Lower leg skin (tissue), 4 donors: Measurements from ENCODE around the gene HSPA9. TPM values are rescaled to one million over a fixed set of nuclear protein-coding genes. Genes with fewer than 3 reads are reported as not detected.

Source experiments
- DNase-seq, 2 donors: peaks; one replicate each; pipeline ENCODE4 v3.0.0-alpha.2; 2019; ENCODE audit warnings: low spot score in 2 of 2
- H3K4me3 ChIP-seq: fragments of 200-600 bp; sonication (generic); 2 replicates; pipeline ENCODE4 v1.5.1; 2017; ENCODE audit warnings: mild to moderate bottlenecking, low read depth; ENCODE audit not compliant: poor library complexity, severe bottlenecking
- POLR2A ChIP-seq, 2 donors: fragments of 450-650 bp; IDR thresholded peaks; one replicate each; pipeline ENCODE4 v1.6.1; 2016 to 2017; ENCODE audit warnings: antibody characterized with exemption in 2 of 2, mild to moderate bottlenecking in 1 of 2, moderate library complexity in 1 of 2
- WGBS, 2 donors: methylation state at CpG; one replicate each; pipeline ENCODE4 v1.1.5; 2018; 5-methylcytosine and 5-hydroxymethylcytosine counted together
- intact Hi-C: fragments of 100-400 bp; cut with DNase I; formaldehyde crosslinking; loops from one replicate; pipeline ENCODE4 v1.15.0; 2023; ENCODE audit warnings: low total_unique reads
- total RNA-seq, 4 donors: library from RNA; depleted of rRNA; stranded (reverse); fragments of >200 nt; gene quantifications; one replicate each; pipeline ENCODE4 v1.1.0, GENCODE V29; 2016
- TF ChIP-seq, protein P1 (sequence below), 3 donors: fragments of 450-650 bp; IDR thresholded peaks; one replicate each; pipeline ENCODE4 v1.5.1; 2016; ENCODE audit warnings: antibody characterized with exemption in 3 of 3, mild to moderate bottlenecking in 3 of 3, moderate library complexity in 2 of 3

The HSPA9 gene
- total RNA-seq, 4 donors from 2014 or later: 206 to 248 (median 216) TPM

DNA sequence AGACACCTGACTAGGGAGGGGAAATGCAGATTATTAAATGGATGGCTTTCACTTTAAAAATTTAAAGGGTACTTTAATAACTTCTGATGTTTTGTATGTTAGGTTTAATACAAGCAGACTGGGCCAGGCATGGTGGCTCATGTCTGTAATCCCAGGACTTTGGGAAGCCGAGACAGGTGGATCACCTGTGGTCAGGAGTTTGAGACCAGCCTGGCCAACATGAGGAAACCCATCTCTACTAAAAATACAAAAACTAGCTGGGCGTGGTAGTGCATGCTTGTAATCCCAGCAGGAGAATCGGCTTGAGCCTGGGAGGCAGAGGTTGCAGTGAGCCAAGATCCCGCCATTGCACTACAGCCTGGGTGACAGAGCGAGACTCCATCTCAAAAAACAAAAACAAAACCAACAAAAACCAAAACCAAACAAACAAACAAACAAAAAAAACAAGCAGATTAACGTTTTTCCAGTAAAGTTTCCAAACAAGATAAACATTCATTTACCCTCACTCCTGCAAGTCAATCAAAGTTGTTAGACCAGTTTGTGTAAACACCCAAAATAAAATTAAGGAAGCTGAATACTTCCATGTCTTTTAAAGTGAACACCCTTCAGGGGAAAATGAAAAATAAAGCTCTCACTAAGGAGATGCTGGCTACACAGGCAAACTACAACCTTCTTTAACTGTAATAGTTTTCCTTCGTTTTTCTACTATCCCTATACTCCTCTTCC is 46.3 kb downstream of the HSPA9 start:
- no peak overlapping the region for H3K4me3 ChIP-seq
- DNase-seq: no peak
- intact Hi-C loops: no loop called here
- WGBS, 2 donors: 45 to 53% methylated on average over 7 of the region's 7 CpGs
- TF ChIP-seq POLR2A (IDR thresholded peaks at IDR 0.05): no peak
- TF ChIP-seq, protein P1, sequence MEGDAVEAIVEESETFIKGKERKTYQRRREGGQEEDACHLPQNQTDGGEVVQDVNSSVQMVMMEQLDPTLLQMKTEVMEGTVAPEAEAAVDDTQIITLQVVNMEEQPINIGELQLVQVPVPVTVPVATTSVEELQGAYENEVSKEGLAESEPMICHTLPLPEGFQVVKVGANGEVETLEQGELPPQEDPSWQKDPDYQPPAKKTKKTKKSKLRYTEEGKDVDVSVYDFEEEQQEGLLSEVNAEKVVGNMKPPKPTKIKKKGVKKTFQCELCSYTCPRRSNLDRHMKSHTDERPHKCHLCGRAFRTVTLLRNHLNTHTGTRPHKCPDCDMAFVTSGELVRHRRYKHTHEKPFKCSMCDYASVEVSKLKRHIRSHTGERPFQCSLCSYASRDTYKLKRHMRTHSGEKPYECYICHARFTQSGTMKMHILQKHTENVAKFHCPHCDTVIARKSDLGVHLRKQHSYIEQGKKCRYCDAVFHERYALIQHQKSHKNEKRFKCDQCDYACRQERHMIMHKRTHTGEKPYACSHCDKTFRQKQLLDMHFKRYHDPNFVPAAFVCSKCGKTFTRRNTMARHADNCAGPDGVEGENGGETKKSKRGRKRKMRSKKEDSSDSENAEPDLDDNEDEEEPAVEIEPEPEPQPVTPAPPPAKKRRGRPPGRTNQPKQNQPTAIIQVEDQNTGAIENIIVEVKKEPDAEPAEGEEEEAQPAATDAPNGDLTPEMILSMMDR (IDR thresholded peaks at IDR 0.05): no peak

DNA sequence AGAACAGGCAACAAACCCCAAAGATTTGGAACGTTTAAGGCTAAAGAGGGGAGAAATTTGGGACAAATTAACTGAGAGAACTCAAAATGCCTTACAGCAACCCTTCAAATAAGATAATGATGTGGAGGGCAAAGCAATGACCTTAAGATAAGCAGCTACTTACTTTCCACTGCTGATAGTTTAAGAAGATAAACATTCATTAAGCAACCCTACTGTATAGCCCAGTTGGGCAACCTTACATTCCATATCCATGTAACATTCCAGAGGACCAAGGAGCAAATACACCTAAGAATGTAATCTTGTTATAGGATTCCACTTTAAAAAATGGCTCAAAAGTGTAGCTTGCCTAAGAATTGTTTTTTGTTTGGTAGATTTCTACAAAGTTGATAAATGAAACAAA is 47.0 kb downstream of the HSPA9 start:
- 47 to 56% methylated on average over 1 of the region's 1 CpG for WGBS, 2 donors
- no peak for DNase-seq
- no peak overlapping the region for H3K4me3 ChIP-seq

DNA sequence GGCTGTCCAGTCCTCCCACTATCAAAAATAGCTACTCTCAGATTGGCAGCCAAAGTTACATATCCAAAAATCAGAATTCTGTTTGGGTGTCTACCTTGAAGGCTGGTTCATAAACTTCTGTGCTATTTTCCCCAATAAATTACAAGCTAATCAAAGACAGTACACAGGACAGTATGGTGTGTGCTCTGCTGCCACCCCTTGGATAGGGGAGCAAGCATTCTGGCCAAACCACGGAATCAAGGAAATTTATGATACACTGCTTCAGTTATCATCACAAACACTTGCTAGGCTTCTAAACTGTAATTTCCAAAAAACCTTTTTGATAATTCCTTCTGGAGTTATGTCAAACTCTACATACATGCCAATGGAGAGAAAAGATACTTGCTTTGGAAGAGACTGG is 48.0 kb downstream of the HSPA9 start:
- WGBS, 2 donors: 39 to 48% methylated on average over 1 of the region's 1 CpG
- TF ChIP-seq, protein P1 (IDR thresholded peaks at IDR 0.05): no peak
- TF ChIP-seq POLR2A (IDR thresholded peaks at IDR 0.05): no peak
- DNase-seq: no peak
- intact Hi-C loops: no loop called here
- H3K4me3 ChIP-seq: no peak overlapping the region

More for the DNA sequence above, 47.0 kb downstream of the HSPA9 start:
- intact Hi-C loops: no loop called here
- TF ChIP-seq, protein P1 (IDR thresholded peaks at IDR 0.05): no peak
- TF ChIP-seq POLR2A (IDR thresholded peaks at IDR 0.05): no peak

DNA sequence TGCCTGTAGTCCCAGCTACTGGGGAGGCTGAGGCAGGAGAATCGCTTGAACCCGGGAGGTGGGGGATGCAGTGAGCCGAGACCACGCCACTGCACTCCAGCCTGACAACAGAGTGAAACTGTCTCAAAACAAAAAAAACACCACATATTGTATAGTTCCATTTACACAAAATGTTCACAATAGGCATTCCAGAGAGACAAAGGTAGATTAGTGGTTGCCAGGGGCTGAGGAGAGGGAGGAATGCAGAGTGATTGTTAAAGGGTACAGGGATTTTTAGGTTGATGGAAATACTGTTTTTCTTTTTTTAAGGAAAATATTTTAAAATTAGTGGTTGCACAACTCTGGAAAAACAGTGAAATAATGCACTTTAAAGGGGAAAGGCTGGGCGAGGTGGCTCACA is 51.8 kb downstream of the HSPA9 start:
- TF ChIP-seq, protein P1 (IDR thresholded peaks at IDR 0.05): no peak
- TF ChIP-seq POLR2A (IDR thresholded peaks at IDR 0.05): no peak
- DNase-seq: no peak
- intact Hi-C loops: no loop called here
- H3K4me3 ChIP-seq: no peak overlapping the region
- 99% methylated on average over 5 of the region's 5 CpGs for WGBS, 2 donors

DNA sequence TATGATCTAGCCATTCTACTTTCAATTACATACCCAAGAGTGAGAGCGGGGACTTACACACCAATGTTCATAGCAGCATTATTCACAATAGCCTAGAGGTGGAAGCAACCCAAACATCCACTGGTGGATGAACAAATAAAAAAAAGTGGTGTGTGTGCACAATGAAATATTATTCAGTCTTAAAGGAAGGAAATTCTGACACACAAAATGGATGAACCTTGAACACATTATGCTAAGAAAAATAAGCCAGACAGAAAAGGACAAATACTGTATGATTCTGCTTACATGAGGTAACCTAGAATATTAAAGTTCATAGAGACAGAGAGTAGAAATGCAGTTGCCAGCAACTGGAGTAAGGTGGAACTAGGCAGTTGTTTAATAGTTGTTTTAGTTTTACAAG is 54.2 kb downstream of the HSPA9 start:
- no peak for DNase-seq
- TF ChIP-seq, protein P1 (IDR thresholded peaks at IDR 0.05): no peak
- TF ChIP-seq POLR2A (IDR thresholded peaks at IDR 0.05): no peak
- WGBS, 2 donors: 94 to 96% methylated on average over 1 of the region's 1 CpG
- intact Hi-C loops: no loop called here
- no peak overlapping the region for H3K4me3 ChIP-seq

DNA sequence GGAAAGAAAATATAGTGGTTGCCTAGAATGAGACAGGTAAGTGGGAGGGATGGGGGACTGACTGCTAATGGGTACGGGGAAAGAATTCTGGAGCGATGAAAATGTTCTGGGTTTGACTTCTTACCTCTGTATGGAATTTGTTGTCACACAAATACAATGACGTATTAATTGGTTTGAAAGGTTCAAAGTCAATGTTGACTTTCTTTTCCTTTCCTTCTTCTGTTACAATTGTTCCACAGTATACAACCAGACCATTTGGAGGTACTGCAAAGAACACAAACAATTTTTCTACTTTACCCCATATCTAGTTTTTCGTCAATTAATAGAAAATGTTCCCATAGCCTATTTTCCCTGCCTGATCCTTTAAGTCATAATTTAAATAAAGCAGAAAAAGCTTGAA is 57.8 kb downstream of the HSPA9 start:
- WGBS, 2 donors: 94 to 96% methylated on average over 4 of the region's 4 CpGs
- TF ChIP-seq POLR2A (IDR thresholded peaks at IDR 0.05): no peak
- TF ChIP-seq, protein P1 (IDR thresholded peaks at IDR 0.05): no peak
- intact Hi-C loops: no loop called here
- no peak overlapping the region for H3K4me3 ChIP-seq
- no peak for DNase-seq
